Ovary (tissue), 3 donors: ENCODE data around the gene STN1.

Experiments used
- EP300 ChIP-seq: sonication (generic); formaldehyde crosslinking; IDR thresholded peaks from one replicate; pipeline ENCODE4 v1.6.1; 2017; ENCODE audit warnings: antibody characterized with exemption
- POLR2A ChIP-seq: fragments of 450-650 bp; IDR thresholded peaks from one replicate; pipeline ENCODE4 v1.6.1; 2017; ENCODE audit warnings: antibody characterized with exemption, mild to moderate bottlenecking, moderate library complexity
- TF ChIP-seq, protein P1 (sequence below), 3 donors: fragments of 450-650 bp in 2 of 3; fragments of 200-600 bp in 1 of 3; IDR thresholded peaks; one replicate each; pipeline versions ENCODE4 v1.5.1 to v1.8.0; 2016 to 2022; ENCODE audit warnings: antibody characterized with exemption in 3 of 3, mild to moderate bottlenecking in 1 of 3
- donor health status: DM: no; HTN: no; CAD: no.

DNA sequence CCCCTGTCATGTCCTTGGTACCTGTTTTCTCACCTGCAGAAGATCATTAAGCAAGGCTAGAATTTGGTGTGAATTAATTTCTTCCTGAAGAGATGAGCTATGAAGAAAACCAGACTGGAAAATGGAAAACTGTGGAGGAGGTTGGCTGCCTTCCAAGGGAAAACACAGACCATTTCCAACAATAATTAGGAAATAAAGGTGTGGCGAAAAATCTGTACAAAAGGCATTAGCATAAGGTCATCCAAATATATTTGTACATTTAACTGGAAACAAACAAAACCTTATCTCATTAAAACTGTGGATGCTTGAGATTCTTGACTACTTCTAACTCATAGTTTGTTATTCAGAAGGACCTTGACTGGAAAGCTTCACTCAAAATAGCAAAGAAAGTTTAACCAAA, 1.7 kb downstream of the STN1 start:
- TF ChIP-seq, protein P1, sequence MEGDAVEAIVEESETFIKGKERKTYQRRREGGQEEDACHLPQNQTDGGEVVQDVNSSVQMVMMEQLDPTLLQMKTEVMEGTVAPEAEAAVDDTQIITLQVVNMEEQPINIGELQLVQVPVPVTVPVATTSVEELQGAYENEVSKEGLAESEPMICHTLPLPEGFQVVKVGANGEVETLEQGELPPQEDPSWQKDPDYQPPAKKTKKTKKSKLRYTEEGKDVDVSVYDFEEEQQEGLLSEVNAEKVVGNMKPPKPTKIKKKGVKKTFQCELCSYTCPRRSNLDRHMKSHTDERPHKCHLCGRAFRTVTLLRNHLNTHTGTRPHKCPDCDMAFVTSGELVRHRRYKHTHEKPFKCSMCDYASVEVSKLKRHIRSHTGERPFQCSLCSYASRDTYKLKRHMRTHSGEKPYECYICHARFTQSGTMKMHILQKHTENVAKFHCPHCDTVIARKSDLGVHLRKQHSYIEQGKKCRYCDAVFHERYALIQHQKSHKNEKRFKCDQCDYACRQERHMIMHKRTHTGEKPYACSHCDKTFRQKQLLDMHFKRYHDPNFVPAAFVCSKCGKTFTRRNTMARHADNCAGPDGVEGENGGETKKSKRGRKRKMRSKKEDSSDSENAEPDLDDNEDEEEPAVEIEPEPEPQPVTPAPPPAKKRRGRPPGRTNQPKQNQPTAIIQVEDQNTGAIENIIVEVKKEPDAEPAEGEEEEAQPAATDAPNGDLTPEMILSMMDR (IDR thresholded peaks at IDR 0.05): no peak
- TF ChIP-seq POLR2A: no peak
- no peak for TF ChIP-seq EP300
